HL-60 (cell line): ENCODE data around the gene TRIP11.
A peak's percentile ranks its signal among the peaks of the same experiment; 100 is the strongest.

ENCODE experiments used
- DNase-seq, 2 experiments: peaks; one replicate each; pipeline ENCODE4 v3.0.0-alpha.2; 2010 to 2020; ENCODE audit warnings: low read depth in 1 of 2, low spot score in 1 of 2
- H3K27ac ChIP-seq: fragments of 250-450 bp; sonication (Bioruptor Pico); replicated peaks from 2 replicates; pipeline ENCODE4 v1.5.1; 2020; ENCODE audit warnings: mild to moderate bottlenecking, moderate library complexity
- H3K27me3 ChIP-seq: fragments of 250-450 bp; sonication (Bioruptor Pico); 2 replicates; pipeline ENCODE4 v1.5.1; 2021; ENCODE audit warnings: mild to moderate bottlenecking, moderate library complexity; ENCODE audit not compliant: insufficient read depth, poor library complexity, severe bottlenecking
- H3K4me3 ChIP-seq: replicated peaks from 2 replicates; pipeline ENCODE4 v1.5.1; 2011; ENCODE audit warnings: mild to moderate bottlenecking, control low read depth, low read length; ENCODE audit not compliant: insufficient read depth
- GABPA ChIP-seq: IDR thresholded peaks from 2 replicates; pipeline ENCODE4 v1.6.1; 2012; ENCODE audit warnings: low read depth
- POLR2AphosphoS5 ChIP-seq: IDR thresholded peaks from 2 replicates; pipeline ENCODE4 v1.6.1; 2012; ENCODE audit warnings: low read depth
- SPI1 ChIP-seq: IDR thresholded peaks from 2 replicates; pipeline ENCODE4 v1.6.1; 2012; ENCODE audit warnings: low read depth, mild to moderate bottlenecking, borderline replicate concordance
- TF ChIP-seq, protein P1 (sequence below): IDR thresholded peaks from 2 replicates; pipeline ENCODE4 v1.6.1; 2012; ENCODE audit warnings: low read depth; ENCODE audit not compliant: insufficient replicate concordance
- TF ChIP-seq, protein P2 (sequence below): IDR thresholded peaks from one replicate; pipeline ENCODE4 v1.5.1; 2011; ENCODE audit warnings: low read length, control low read depth, inconsistent platforms; ENCODE audit not compliant: insufficient read depth

Gene TRIP11

DNA sequence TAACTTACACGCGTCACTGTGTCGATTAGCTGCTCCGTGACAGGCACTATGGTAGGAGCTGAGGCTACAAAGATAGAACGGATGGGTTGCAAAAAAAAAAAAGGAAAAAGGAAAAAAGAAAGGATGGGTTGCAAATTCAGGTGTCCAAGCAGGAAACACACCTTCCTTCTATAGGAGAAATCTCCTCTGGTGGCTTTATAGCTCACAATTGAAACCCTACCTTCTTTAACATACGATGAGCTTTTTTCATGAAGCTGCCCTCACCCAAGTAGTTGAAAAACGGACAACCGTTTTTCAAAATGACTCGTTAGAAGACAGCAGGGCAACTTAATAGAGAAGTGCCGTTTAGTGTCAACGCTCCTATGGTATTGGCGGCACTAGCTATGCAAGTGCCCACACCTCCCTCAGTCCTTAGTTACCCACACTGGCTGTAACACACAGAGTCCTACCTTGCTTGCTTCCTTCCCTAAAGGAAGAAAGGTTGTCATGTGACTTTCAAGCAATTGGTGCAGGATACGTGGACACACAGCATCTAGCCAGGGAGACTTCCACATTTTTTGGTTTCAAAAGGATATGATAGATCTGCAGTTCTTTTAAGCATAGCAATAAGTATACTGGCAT, 682 bp upstream of the TRIP11 start:
- TF ChIP-seq POLR2AphosphoS5 (peak; percentile 37; the same call in 1 of the 2 replicates), GABPA (no peak), SPI1 (peak; percentile 50; the same call in 1 of the 2 replicates)
- Histone ChIP-seq H3K4me3 (peak overlapping the region; percentile 74), H3K27me3 (no peaks in the 10 kb centered on the region), H3K27ac (peak overlapping the region; percentile 94)
- peak; percentile 45 to 56 for DNase-seq

DNA sequence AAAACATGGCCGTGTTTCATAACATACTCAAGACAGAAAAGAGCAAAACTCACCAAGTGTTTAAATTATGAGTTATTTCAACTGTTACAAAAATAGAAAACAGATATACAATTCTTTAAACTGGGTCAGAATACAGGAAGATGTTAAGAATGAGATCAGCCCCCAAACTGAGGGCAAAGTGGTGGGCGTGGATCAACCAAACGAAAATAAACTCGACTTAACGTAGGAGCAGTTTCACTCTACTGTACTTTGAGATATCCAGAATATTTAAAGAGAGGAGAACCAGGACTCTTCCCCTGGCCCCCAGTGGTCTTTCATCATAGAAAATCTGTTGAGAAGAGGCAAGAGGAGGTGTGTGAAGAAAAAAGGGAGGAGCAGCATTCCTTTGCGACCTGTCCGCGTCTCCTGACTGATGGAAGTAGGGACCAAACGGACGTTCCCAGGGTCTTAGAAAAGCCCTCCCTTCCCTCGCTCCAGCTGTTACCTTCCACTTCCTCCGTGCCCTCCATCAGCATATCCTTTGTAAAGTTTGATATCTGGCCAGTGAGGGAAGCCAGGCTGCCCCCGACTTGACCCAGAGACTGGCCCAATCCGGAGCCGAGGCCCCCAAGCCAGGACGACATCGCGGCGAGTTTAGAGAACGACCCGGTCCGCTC, 668 bp downstream of the TRIP11 start:
- TF ChIP-seq GABPA, result no peak
- no peak for TF ChIP-seq SPI1
- TF ChIP-seq, protein P1, sequence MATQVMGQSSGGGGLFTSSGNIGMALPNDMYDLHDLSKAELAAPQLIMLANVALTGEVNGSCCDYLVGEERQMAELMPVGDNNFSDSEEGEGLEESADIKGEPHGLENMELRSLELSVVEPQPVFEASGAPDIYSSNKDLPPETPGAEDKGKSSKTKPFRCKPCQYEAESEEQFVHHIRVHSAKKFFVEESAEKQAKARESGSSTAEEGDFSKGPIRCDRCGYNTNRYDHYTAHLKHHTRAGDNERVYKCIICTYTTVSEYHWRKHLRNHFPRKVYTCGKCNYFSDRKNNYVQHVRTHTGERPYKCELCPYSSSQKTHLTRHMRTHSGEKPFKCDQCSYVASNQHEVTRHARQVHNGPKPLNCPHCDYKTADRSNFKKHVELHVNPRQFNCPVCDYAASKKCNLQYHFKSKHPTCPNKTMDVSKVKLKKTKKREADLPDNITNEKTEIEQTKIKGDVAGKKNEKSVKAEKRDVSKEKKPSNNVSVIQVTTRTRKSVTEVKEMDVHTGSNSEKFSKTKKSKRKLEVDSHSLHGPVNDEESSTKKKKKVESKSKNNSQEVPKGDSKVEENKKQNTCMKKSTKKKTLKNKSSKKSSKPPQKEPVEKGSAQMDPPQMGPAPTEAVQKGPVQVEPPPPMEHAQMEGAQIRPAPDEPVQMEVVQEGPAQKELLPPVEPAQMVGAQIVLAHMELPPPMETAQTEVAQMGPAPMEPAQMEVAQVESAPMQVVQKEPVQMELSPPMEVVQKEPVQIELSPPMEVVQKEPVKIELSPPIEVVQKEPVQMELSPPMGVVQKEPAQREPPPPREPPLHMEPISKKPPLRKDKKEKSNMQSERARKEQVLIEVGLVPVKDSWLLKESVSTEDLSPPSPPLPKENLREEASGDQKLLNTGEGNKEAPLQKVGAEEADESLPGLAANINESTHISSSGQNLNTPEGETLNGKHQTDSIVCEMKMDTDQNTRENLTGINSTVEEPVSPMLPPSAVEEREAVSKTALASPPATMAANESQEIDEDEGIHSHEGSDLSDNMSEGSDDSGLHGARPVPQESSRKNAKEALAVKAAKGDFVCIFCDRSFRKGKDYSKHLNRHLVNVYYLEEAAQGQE, result no peak
- TF ChIP-seq, protein P2, sequence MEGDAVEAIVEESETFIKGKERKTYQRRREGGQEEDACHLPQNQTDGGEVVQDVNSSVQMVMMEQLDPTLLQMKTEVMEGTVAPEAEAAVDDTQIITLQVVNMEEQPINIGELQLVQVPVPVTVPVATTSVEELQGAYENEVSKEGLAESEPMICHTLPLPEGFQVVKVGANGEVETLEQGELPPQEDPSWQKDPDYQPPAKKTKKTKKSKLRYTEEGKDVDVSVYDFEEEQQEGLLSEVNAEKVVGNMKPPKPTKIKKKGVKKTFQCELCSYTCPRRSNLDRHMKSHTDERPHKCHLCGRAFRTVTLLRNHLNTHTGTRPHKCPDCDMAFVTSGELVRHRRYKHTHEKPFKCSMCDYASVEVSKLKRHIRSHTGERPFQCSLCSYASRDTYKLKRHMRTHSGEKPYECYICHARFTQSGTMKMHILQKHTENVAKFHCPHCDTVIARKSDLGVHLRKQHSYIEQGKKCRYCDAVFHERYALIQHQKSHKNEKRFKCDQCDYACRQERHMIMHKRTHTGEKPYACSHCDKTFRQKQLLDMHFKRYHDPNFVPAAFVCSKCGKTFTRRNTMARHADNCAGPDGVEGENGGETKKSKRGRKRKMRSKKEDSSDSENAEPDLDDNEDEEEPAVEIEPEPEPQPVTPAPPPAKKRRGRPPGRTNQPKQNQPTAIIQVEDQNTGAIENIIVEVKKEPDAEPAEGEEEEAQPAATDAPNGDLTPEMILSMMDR, result no peak
- TF ChIP-seq POLR2AphosphoS5, result no peak
- peak in 1 of 2 experiments; percentile 38 for DNase-seq
- no peaks in the 10 kb centered on the region for H3K27me3 ChIP-seq
- H3K4me3 ChIP-seq, result peak overlapping the region; percentile 74
- H3K27ac ChIP-seq, result peak overlapping the region; percentile 94

DNA sequence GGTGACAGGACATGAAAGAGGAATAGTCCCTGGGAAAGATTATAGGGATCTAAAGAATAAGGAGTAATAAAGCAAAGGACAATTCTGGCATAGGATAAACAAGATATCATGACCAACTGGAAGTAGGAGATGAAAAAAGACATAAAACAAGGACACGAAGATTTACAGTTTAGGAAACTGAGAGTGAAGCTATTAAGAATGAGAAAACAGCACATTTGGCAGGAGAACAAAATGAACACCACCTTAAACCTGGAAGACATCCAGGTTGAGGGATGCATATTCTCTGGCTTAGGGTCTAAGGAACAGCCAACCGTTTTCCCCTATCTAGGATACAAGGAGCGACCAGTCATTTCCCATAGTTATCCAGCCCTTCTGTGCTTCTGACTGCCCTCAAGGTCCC, 1.9 kb downstream of the TRIP11 start:
- DNase-seq, result no peak
- TF ChIP-seq, protein P2, result no peak
- TF ChIP-seq SPI1 (no peak), POLR2AphosphoS5 (no peak), GABPA (no peak)
- TF ChIP-seq, protein P1, result no peak
- Histone ChIP-seq H3K27me3 (no peaks in the 10 kb centered on the region), H3K4me3 (peak overlapping the region; percentile 74), H3K27ac (no peak overlapping the region; the same call in 1 of the 2 replicates)

DNA sequence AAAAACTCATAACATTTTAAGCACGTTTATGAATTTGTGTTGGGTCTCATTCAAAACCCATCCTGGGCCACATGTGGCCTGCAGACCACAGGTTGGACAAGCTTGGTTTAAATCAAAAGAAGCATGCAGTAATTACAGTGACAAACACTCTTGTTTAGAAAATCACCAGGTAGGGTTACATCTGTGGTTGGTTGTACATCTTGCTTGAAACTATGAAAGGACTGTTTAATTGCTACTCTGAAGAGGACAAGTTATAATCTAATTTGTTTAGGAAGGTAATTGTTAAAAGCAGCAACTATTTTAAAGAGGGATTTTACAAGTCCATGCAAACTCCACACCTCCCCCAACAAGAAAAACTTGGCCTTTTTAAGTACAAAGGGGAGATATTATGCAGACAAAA, 4.0 kb downstream of the TRIP11 start:
- H3K4me3 ChIP-seq, result no peak overlapping the region
- no peaks in the 10 kb centered on the region for H3K27me3 ChIP-seq
- no peak overlapping the region for H3K27ac ChIP-seq
- TF ChIP-seq GABPA (no peak), POLR2AphosphoS5 (no peak), SPI1 (no peak)
- TF ChIP-seq, protein P1, result no peak
- TF ChIP-seq, protein P2, result no peak
- no peak for DNase-seq
